A673 (cell line): ENCODE results near the gene LRRC4B.

Experiments
- EZH2 ChIP-seq: fragments of 200-600 bp; sonication (generic); IDR thresholded peaks from 2 replicates; pipeline ENCODE4 v1.6.1; 2017; ENCODE audit warnings: borderline replicate concordance, low read depth, mild to moderate bottlenecking, mixed read lengths, antibody characterized with exemption, low read length; ENCODE audit not compliant: poor library complexity, severe bottlenecking
- TF ChIP-seq, protein P1 (sequence below): fragments of 300-800, 200-600 bp; sonication (generic); conservative IDR thresholded peaks from 2 replicates; pipeline ENCODE4 v1.5.1; 2017; ENCODE audit warnings: low read depth, mild to moderate bottlenecking, antibody characterized with exemption, low read length, moderate library complexity, mixed read lengths

DNA sequence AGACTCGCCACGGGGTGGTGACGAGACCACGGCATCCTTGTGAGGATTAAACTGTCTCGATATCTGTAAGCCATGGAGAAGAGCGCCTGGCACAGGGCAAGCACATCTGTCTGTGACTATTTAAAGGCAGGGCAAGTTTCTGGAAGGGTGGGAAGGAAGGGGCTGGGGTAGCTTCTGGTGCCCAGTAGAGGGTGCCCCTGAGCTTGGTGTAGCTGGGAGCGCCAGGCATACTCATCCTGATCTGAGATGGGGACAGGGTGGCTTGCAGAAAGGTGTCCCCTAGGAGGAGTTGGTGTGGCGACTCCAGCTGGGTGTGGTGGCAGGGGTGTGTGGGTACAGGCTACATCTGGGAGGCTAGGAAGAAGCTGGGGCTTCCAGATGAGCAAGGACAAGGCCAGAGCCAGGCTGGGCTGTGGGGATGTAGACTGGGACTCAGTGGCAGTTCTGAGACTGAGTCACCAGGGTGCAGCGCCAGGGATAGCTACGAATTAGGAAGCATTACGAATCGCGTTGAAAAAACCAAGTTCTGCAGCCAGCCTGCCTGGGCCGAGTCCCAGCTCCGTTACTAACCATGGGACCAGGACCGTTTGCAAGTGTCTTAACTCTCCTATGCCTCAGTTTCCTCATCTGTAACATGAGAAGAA is 31.5 kb downstream of the LRRC4B start:
- TF ChIP-seq, protein P1, sequence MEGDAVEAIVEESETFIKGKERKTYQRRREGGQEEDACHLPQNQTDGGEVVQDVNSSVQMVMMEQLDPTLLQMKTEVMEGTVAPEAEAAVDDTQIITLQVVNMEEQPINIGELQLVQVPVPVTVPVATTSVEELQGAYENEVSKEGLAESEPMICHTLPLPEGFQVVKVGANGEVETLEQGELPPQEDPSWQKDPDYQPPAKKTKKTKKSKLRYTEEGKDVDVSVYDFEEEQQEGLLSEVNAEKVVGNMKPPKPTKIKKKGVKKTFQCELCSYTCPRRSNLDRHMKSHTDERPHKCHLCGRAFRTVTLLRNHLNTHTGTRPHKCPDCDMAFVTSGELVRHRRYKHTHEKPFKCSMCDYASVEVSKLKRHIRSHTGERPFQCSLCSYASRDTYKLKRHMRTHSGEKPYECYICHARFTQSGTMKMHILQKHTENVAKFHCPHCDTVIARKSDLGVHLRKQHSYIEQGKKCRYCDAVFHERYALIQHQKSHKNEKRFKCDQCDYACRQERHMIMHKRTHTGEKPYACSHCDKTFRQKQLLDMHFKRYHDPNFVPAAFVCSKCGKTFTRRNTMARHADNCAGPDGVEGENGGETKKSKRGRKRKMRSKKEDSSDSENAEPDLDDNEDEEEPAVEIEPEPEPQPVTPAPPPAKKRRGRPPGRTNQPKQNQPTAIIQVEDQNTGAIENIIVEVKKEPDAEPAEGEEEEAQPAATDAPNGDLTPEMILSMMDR, result no peak
- TF ChIP-seq EZH2, result no peak
